HCT116 (cell line): ENCODE data around the gene FMO4. TPM values are rescaled to one million over a fixed set of nuclear protein-coding genes. Genes with fewer than 3 reads are reported as not detected.

Source experiments
- ATAC-seq: fragments of 200-7000 bp; cut with Tn5 transposase; 2 replicates; pipeline ENCODE4 v1.9.1; 2020; ENCODE audit warnings: mild to moderate bottlenecking, moderate library complexity
- BruUV-seq: library from RNA; stranded (reverse); fragments of 400-500 nt; replicated peaks from 2 replicates; lab custom pipeline; 2021; lab: Mats Ljungman, UMichigan
- CTCF ChIA-PET: fragments of 300-600 bp; sonication (Branson Sonifier 250); formaldehyde crosslinking; loops from one replicate; lab custom pipeline; 2021; ENCODE audit warnings: antibody characterized with exemption; lab: Charles Lee
- POLR2A ChIA-PET: fragments of 300-600, 350-600 bp; sonication (Branson Sonifier 250); formaldehyde crosslinking; loops from one replicate; lab custom pipeline; 2021; ENCODE audit warnings: antibody characterized with exemption; lab: Charles Lee
- RAD21 ChIA-PET, 2 experiments: fragments of 300-600 bp; sonication (Branson Sonifier 250); formaldehyde crosslinking; loops; one replicate each; lab custom pipeline; 2023; ENCODE audit warnings: low total read pairs in 2 of 2; ENCODE audit not compliant: uncharacterized antibody in 2 of 2, unreplicated experiment in 2 of 2, low non-redundant PET in 1 of 2; lab: Charles Lee
- DNase-seq: peaks from one replicate; pipeline ENCODE4 v3.0.0-alpha.2; 2010; ENCODE audit warnings: low read depth, low spot score
- H2AFZ ChIP-seq: fragments of 200-600 bp; shearing (Covaris generic), sonication (generic); 2 replicates; pipeline ENCODE4 v1.6.1; 2017; ENCODE audit warnings: low read depth, mixed run types, mixed read lengths, antibody characterized with exemption, low read length; ENCODE audit not compliant: poor library complexity, severe bottlenecking
- H3K27ac ChIP-seq: 2 replicates; pipeline ENCODE4 v1.5.1; 2012; ENCODE audit warnings: low read depth, low read length
- H3K27me3 ChIP-seq: fragments of 200-600 bp; sonication (generic); 2 replicates; pipeline ENCODE4 v1.6.1; 2016; ENCODE audit warnings: mixed run types, low read length, mixed read lengths; ENCODE audit not compliant: insufficient read depth
- H3K36me3 ChIP-seq, 2 experiments: fragments of 200-500 bp in 1 of 2; fragments of 200-600 bp in 1 of 2; sonication (Bioruptor generic) in 1 of 2; sonication (generic) in 1 of 2; 2 replicates each; pipeline versions ENCODE4 v1.5.1 to v1.6.1; 2014 to 2016; ENCODE audit warnings: low read length in 2 of 2, inconsistent platforms in 1 of 2, mixed read lengths in 1 of 2, mixed run types in 1 of 2; ENCODE audit not compliant: insufficient read depth in 2 of 2, control insufficient read depth in 1 of 2
- H3K4me1 ChIP-seq, 2 experiments: fragments of 200-600 bp in 1 of 2; sonication (generic) in 1 of 2; 2 replicates each; pipeline versions ENCODE4 v1.5.1 to v1.6.1; 2012 to 2017; ENCODE audit warnings: low read length in 2 of 2, inconsistent platforms in 1 of 2, mild to moderate bottlenecking in 1 of 2, mixed read lengths in 1 of 2, mixed run types in 1 of 2, moderate library complexity in 1 of 2; ENCODE audit not compliant: insufficient read depth in 2 of 2, control insufficient read depth in 1 of 2
- H3K4me2 ChIP-seq: fragments of 200-600 bp; sonication (generic); 2 replicates; pipeline ENCODE4 v1.6.1; 2017; ENCODE audit warnings: mixed run types, low read length, mixed read lengths
- H3K4me3 ChIP-seq, 2 experiments: fragments of 200-600 bp in 1 of 2; sonication (generic) in 1 of 2; replicated peaks in 1 of 2; 2 replicates each; pipeline ENCODE4 v1.5.1; 2011 to 2016; ENCODE audit warnings: low read length in 2 of 2, control low read depth in 1 of 2, low read depth in 1 of 2, mild to moderate bottlenecking in 1 of 2, mixed read lengths in 1 of 2, mixed run types in 1 of 2
- H3K79me2 ChIP-seq: fragments of 200-600 bp; sonication (generic); 2 replicates; pipeline ENCODE4 v1.6.1; 2017; ENCODE audit warnings: mild to moderate bottlenecking, mixed run types, low read length, moderate library complexity, mixed read lengths; ENCODE audit not compliant: insufficient read depth
- H3K9ac ChIP-seq: fragments of 200-600 bp; sonication (generic); 2 replicates; pipeline ENCODE4 v1.6.1; 2016; ENCODE audit warnings: low read length, mixed read lengths
- H3K9me2 ChIP-seq: fragments of 200-600 bp; sonication (generic), shearing (Covaris generic); 2 replicates; pipeline ENCODE4 v1.6.1; 2017; ENCODE audit warnings: mixed run types, mild to moderate bottlenecking, moderate library complexity; ENCODE audit not compliant: insufficient read depth
- H3K9me3 ChIP-seq, 2 experiments: fragments of 200-500 bp in 1 of 2; fragments of 200-600 bp in 1 of 2; sonication (Bioruptor generic) in 1 of 2; sonication (generic) in 1 of 2; 2 replicates each; pipeline ENCODE4 v1.6.1; 2014 to 2017; ENCODE audit warnings: low read length in 2 of 2, mixed read lengths in 2 of 2, inconsistent platforms in 1 of 2, low read depth in 1 of 2, mild to moderate bottlenecking in 1 of 2, mixed run types in 1 of 2, moderate library complexity in 1 of 2; ENCODE audit not compliant: control insufficient read depth in 1 of 2, insufficient read depth in 1 of 2
- H4K20me1 ChIP-seq: fragments of 200-600 bp; sonication (generic), shearing (Covaris generic); 2 replicates; pipeline ENCODE4 v1.6.1; 2017; ENCODE audit warnings: mixed run types, mild to moderate bottlenecking, moderate library complexity; ENCODE audit not compliant: insufficient read depth
- CBX3 ChIP-seq: IDR thresholded peaks from 2 replicates; pipeline ENCODE4 v1.6.1; 2012; ENCODE audit warnings: low read depth
- ELF1 ChIP-seq: IDR thresholded peaks from 2 replicates; pipeline ENCODE4 v1.6.1; 2012; ENCODE audit warnings: low read depth, borderline replicate concordance
- EZH2 ChIP-seq: fragments of 200-600 bp; sonication (generic); IDR thresholded peaks from 2 replicates; pipeline ENCODE4 v1.6.1; 2017; ENCODE audit warnings: antibody characterized with exemption, mixed run types
- EZH2phosphoT487 ChIP-seq: fragments of 200-600 bp; IDR thresholded peaks from 2 replicates; pipeline ENCODE4 v1.6.1; 2018; ENCODE audit warnings: antibody characterized with exemption, borderline replicate concordance
- POLR2AphosphoS5 ChIP-seq: IDR thresholded peaks from 2 replicates; pipeline ENCODE4 v1.6.1; 2011; ENCODE audit warnings: mild to moderate bottlenecking, low read depth, low read length, moderate library complexity
- RAD21 ChIP-seq: IDR thresholded peaks from 2 replicates; pipeline ENCODE4 v1.6.1; 2012; ENCODE audit warnings: low read depth, mild to moderate bottlenecking
- REST ChIP-seq: IDR thresholded peaks from 2 replicates; pipeline ENCODE4 v1.6.1; 2012; ENCODE audit warnings: low read depth
- SIN3A ChIP-seq: IDR thresholded peaks from 2 replicates; pipeline ENCODE4 v1.6.1; 2012; ENCODE audit warnings: low read depth
- SP1 ChIP-seq: IDR thresholded peaks from 2 replicates; pipeline ENCODE4 v1.6.1; 2012; ENCODE audit warnings: low read depth
- intact Hi-C: fragments of 100-400 bp; cut with micrococcal nuclease; formaldehyde crosslinking; loops from 2 replicates; pipeline ENCODE4 v1.10.0; 2022
- total RNA-seq: library from RNA; stranded (reverse); gene quantifications from one replicate; pipeline ENCODE4 v1.2.1, GENCODE V29; 2021; ENCODE audit not compliant: unreplicated experiment
- TF ChIP-seq, protein P1 (sequence below): IDR thresholded peaks from 2 replicates; pipeline ENCODE4 v1.6.1; 2012
- TF ChIP-seq, protein P2 (sequence below), 3 experiments: fragments of 200-600 bp in 1 of 3; sonication (generic) in 1 of 3; IDR thresholded peaks in 2 of 3; conservative IDR thresholded peaks in 1 of 3; 2 replicates each; pipeline ENCODE4 v1.5.1; 2012 to 2017; ENCODE audit warnings: low read depth in 2 of 3, low read length in 2 of 3, antibody characterized with exemption in 1 of 3, borderline replicate concordance in 1 of 3, control low read depth in 1 of 3, mild to moderate bottlenecking in 1 of 3, mixed read lengths in 1 of 3, mixed run types in 1 of 3, moderate library complexity in 1 of 3; ENCODE audit not compliant: insufficient read depth in 1 of 3
- TF ChIP-seq, protein P3 (sequence below): IDR thresholded peaks from 2 replicates; pipeline ENCODE4 v1.6.1; 2012

FMO4 gene
- total RNA-seq, 1 experiment from 2014 or later = 1.4 TPM

- TF ChIP-seq SIN3A = no peak
- no peak for TF ChIP-seq EZH2
- TF ChIP-seq, protein P1, sequence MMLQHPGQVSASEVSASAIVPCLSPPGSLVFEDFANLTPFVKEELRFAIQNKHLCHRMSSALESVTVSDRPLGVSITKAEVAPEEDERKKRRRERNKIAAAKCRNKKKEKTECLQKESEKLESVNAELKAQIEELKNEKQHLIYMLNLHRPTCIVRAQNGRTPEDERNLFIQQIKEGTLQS = no peak
- TF ChIP-seq REST = no peak
- TF ChIP-seq POLR2AphosphoS5 = no peak
- TF ChIP-seq RAD21 = no peak
- TF ChIP-seq EZH2phosphoT487 = no peak
- TF ChIP-seq, protein P2, sequence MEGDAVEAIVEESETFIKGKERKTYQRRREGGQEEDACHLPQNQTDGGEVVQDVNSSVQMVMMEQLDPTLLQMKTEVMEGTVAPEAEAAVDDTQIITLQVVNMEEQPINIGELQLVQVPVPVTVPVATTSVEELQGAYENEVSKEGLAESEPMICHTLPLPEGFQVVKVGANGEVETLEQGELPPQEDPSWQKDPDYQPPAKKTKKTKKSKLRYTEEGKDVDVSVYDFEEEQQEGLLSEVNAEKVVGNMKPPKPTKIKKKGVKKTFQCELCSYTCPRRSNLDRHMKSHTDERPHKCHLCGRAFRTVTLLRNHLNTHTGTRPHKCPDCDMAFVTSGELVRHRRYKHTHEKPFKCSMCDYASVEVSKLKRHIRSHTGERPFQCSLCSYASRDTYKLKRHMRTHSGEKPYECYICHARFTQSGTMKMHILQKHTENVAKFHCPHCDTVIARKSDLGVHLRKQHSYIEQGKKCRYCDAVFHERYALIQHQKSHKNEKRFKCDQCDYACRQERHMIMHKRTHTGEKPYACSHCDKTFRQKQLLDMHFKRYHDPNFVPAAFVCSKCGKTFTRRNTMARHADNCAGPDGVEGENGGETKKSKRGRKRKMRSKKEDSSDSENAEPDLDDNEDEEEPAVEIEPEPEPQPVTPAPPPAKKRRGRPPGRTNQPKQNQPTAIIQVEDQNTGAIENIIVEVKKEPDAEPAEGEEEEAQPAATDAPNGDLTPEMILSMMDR (IDR thresholded peaks at IDR 0.05 in 2 of 3, conservative IDR thresholded peaks at IDR 0.05 in 1 of 3; ENCODE audit: borderline replicate concordance in 1 of 3, insufficient read depth in 1 of 3, low read depth in 2 of 3, low read length in 2 of 3) = no peak
- no peak for TF ChIP-seq CBX3
- TF ChIP-seq SP1 = no peak
- TF ChIP-seq, protein P3, sequence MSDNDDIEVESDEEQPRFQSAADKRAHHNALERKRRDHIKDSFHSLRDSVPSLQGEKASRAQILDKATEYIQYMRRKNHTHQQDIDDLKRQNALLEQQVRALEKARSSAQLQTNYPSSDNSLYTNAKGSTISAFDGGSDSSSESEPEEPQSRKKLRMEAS = no peak
- TF ChIP-seq ELF1 = no peak
- no peak for ATAC-seq
- Histone ChIP-seq H3K27ac (no peak overlapping the region), H2AFZ (no peak overlapping the region), H3K9me2 (no peaks in the 10 kb centered on the region), H3K4me2 (no peak overlapping the region), H3K36me3 (no peaks in the 10 kb centered on the region), H3K27me3 (no peaks in the 10 kb centered on the region), H3K9me3 (no peaks in the 10 kb centered on the region), H3K9ac (no peak overlapping the region), H3K4me3 (no peak overlapping the region), H3K79me2 (no peaks in the 10 kb centered on the region), H4K20me1 (no peaks in the 10 kb centered on the region), H3K4me1 (no peaks in the 10 kb centered on the region)
- no peak for DNase-seq
- POLR2A ChIA-PET = no interaction called here
- no TSS peak for BruUV-seq
- intact Hi-C loops = no loop called here
- CTCF ChIA-PET = no interaction called here
- RAD21 ChIA-PET = no interaction called here
These were observed 46.6 kb upstream of the FMO4 start for GRCh38 chr1:171267391-171267790.
